G401 (cell line): ENCODE measurements around the gene JPH3. TPM values are rescaled to one million over a fixed set of nuclear protein-coding genes. Genes with fewer than 3 reads are reported as not detected.

ENCODE experiments used
- DNase-seq: peaks from one replicate; pipeline ENCODE4 v3.0.0-alpha.2; 2015; ENCODE audit warnings: low spot score
- in situ Hi-C: cut with HindIII; loops from 2 replicates; pipeline ENCODE4 v1.10.0; 2016; ENCODE audit warnings: low sequenced_read_pairs, mixed read lengths
- total RNA-seq: library from RNA; depleted of rRNA; stranded (reverse); fragments of >200 nt; shearing (Covaris generic); gene quantifications from 2 replicates; pipeline ENCODE4 v1.2.3, GENCODE V29; 2014

The JPH3 gene
- total RNA-seq, 1 experiment from 2014 or later: 22.1 TPM

GRCh38 chr16:87592018-87592712 lies 10.1 kb upstream of the JPH3 start:
- DNase-seq: no peak
- in situ Hi-C loops: no loop called here

GRCh38 chr16:87593710-87594258 lies 8.5 kb upstream of the JPH3 start:
- no peak for DNase-seq

GRCh38 chr16:87595712-87596111 lies 6.6 kb upstream of the JPH3 start:
- DNase-seq: no peak
- in situ Hi-C loops: no loop called here

More at GRCh38 chr16:87593710-87594258, 8.5 kb upstream of the JPH3 start:
- in situ Hi-C loops: no loop called here

- no peak for DNase-seq
- in situ Hi-C loops: no loop called here
These were observed 4.9 kb upstream of the JPH3 start for GRCh38 chr16:87597324-87597830.

GRCh38 chr16:87598431-87598830 lies 3.9 kb upstream of the JPH3 start:
- DNase-seq: no peak
- in situ Hi-C loops: no loop called here

DNA sequence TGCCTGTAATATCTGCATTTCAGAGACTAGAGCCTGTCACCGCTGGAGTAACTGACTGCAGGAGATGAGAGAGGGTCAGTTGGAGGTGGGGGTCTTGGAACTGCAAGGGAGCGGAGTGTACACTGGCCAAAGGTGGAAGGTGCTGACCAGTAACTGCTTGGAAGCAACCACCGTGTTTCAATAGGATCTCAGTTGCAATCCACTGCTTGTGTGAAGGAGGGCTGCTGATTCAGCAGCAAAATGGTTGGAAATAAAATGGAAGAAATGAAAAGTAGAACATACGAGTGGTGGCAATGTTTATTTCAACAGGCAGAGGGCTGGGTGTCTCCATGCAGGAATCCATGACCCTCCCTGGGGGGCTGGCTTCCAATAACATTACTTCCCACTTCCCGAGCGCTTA lies 2.1 kb upstream of the JPH3 start:
- in situ Hi-C loops: no loop called here
- DNase-seq: no peak

DNA sequence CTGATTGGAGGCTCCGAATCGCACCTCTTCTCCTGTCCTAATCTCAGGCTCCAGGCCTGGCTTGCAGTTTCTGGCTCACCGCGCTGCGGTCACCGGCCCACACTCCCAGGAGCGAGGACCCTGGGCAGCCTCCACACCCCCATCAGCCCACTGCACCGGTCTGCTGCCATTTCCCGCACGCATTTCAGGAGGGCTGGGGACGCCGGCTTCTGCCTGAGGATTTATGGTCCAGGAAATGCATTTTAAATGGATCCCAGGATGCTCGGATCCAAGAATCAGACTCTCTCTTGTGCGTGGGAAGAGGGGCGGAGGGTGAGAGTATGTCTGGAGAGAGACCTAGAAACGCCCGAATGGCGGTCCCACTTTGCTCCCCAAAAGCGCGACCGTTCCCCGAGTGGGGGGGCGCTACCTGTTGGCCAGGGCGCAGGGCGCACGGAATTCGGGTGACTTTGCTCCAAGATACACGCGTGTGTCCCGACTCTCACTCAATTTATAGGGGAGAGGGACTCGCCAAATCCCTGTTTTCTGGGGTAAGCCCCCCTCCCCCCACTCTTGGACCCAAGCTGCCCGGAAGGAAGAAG lies 817 bp upstream of the JPH3 start:
- in situ Hi-C loops: no loop called here
- peak; percentile 31 for DNase-seq

- peak; percentile 46 for DNase-seq
- in situ Hi-C loops: no loop called here
These were observed 744 bp downstream of the JPH3 start for GRCh38 chr16:87602821-87603683.

DNA sequence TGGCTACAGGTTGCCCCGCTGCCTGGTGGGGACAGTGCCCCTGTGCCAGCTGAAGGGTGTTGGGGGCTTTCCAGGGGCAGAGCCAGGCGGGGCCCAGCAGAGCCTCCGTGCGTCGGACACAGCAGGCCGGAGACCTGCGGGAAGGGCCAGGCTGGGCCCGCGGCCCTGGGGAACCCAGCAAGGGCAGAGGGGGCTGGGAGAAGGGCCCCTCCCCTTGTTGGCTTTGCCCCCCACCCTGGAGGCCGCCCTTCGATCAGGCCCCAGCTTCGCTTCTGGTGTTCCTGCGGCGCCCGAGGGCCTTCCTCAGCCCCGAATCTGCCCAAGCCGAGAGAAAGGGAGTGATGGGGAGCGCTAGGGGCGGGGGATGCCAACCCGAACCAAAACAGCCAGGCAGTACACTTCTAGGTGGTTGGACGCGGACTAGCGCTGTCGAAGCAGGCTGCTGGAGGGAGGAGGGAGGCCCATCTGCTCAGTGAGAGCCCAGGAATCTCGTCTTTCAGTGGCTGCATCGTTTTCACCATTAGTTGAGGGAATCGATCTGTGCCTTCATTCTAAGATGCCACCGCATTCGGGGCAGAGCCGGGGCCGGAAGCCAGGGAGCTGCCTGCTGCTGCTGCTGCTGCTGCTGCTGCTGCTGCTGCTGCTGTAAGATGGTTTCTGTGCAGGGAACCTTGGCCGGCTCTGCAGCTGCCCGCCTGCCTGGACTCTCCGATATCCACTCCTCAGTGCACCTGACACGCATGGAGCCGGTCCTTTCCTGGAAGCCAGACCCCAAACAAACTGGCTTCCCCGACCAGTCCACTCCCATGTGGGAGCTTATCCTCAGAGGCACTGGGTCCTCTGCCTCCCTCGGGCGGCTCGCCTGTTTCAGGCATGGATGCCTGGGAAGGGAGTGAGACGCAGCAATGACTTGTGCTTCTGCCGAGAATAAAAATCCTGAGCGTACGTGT lies 1.7 kb downstream of the JPH3 start:
- DNase-seq: peak; percentile 80
- in situ Hi-C loops: no loop called here

DNA sequence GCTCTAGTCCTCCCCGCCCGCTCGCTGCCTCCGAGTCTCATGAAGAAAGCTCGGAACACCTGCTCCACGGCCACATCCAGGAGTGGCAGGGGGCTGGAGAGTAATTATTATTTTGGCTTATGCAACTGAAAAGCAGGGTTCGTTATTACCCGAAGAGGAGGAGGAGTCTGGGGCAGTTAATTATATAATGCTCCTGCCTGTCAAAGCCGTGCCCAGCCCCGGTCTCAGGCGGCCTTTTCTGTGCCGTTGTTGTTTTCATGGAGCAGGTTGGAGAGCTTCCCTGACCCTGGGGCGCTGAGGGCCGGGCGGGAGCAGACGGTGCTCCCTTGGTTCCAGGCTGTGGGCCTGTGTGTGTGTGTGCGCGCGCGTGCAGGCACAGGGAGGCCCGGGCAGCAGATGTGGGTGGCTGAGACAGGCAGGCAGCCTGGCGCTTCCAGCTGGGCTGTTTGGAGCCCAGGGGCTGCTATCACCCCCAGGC lies 2.4 kb downstream of the JPH3 start:
- DNase-seq: peak; percentile 88
- in situ Hi-C loops: no loop called here

DNA sequence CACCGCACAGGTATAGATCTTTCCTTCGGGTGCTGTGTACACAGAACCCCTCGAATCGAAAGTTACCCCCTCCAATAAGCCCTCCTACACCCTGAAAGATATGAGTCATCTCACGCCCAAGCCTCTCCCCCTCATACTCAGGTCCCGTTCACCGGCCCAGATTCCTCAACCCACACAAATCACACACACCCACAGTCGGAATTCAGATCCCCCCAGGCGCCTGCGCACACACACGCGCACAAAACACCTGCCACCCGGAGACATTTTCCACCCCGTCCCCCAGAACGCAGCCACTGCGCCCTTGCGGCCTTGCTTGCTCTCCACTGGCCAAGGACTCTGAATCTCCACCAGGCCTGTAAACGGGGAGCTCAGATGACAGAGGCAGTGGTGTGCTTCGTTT lies 4.9 kb downstream of the JPH3 start:
- in situ Hi-C loops: no loop called here
- DNase-seq: peak; percentile 42

GRCh38 chr16:87607871-87608270 lies 5.6 kb downstream of the JPH3 start:
- no peak for DNase-seq
- in situ Hi-C loops: no loop called here

DNA sequence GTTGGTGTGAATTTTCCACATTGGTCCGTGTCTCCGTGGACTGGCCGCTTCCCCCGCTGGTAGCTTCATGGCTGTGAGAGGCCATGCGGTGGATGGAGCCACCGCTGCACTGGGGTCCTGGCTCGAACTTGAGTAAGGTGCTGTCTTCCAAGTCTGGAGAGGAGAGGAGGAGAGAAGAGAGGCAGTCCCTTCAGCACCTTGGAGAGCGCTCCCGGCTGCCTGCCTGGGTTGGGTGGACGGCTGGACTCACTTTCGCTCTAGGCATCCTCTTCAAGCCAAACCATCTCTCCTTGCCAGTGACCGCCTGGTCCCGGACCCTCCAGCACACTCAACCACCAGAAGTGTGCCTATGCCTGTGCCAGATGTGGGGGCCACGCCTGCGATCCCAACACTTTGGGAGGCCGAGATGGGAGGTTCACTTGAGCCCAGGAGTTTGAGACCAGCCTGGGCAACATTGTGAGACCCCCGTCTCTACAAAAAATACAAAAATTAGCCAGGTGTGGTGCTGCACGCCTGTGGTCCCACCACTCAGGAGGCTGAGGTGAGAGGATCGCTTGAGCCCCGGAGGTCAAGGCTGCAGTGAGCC lies 6.2 kb downstream of the JPH3 start:
- in situ Hi-C loops: no loop called here
- no peak for DNase-seq

- in situ Hi-C loops: no loop called here
- no peak for DNase-seq
These were observed 7.7 kb downstream of the JPH3 start for GRCh38 chr16:87610026-87610425.

DNA sequence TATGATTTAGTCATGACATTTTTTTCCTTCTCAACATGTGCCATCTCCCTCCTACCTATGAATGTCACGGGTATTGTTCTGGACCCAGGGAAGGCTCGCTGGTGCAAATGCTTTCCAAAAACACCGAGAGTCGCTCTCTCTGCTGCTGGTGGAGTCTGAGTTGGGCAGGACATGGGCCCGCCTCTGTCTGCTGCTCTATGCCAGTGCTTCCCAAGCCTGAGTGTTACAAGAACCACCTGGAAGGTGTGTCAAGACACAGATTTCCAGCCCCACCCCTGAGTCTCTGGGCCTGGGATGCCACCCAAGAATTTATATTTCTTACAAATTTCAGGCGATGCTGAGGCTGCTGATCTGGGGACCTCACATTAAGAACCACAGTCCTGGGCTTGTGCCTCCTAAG lies 9.1 kb downstream of the JPH3 start:
- no peak for DNase-seq
- in situ Hi-C loops: no loop called here

DNA sequence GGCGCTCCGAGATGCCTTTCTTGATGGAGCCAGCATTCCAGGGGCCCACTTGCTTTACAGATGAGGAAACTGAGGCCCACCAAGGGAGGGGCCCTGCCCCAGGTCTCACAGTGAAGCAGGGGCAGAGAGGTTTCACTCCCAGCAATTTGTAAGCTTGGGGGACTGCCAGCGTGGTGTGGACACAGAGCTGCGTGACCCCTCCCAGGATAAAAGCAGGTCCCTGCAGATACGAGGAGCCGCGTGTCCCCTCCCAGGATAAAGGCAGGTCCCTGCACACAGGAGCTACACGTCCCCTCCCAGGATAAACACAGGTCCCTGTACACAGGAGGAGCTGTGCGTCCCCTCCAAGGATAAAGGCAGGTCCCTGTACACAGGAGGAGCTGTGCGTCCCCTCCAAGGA lies 11.7 kb downstream of the JPH3 start:
- DNase-seq: no peak
- in situ Hi-C loops: no loop called here

- in situ Hi-C loops: no loop called here
- DNase-seq: no peak
These were observed 13.3 kb downstream of the JPH3 start for GRCh38 chr16:87615621-87616041.

DNA sequence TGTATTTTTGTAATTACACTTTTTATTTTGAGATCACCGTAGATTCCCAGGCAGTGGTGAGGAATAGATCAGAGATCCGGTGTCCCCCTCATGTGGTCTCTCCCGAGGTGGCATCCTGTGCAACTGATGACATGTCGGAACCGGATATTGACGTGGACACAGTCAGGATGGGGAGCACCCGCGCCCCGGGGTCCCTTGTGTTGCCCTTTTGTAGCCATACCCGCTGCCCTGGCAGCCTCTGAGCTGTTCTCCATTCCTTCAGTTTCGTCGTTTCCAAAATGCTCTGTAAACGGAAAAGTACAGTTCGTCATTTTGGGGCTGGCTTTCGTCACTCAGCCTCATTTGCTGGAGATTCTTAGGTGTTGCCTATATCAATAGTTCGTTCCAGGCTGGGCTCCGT lies 14.2 kb downstream of the JPH3 start:
- no peak for DNase-seq
- in situ Hi-C loops: no loop called here
